CD14-positive monocyte (primary cell): ENCODE results near the gene FAM120B. TPM values are rescaled to one million over a fixed set of nuclear protein-coding genes. Genes with fewer than 3 reads are reported as not detected.

Experiments used
- DNase-seq, 3 donors: peaks; one replicate each; pipeline ENCODE4 v3.0.0-alpha.2; 2011 to 2022
- H2AFZ ChIP-seq: 2 replicates; pipeline ENCODE4 v1.6.0; 2012; ENCODE audit warnings: mild to moderate bottlenecking, low read depth, low read length, inconsistent platforms; ENCODE audit not compliant: insufficient read depth, poor library complexity, severe bottlenecking
- H3K27ac ChIP-seq, 2 donors: 1 replicate in 1 of 2; 2 replicates in 1 of 2; pipeline ENCODE4 v1.5.1; 2012 to 2013; ENCODE audit warnings: low read length in 2 of 2, control low read depth in 1 of 2, inconsistent platforms in 1 of 2, low read depth in 1 of 2, mild to moderate bottlenecking in 1 of 2
- H3K27me3 ChIP-seq, 2 donors: one replicate each; pipeline versions ENCODE4 v1.6.0 to v1.6.1; 2011 to 2013; ENCODE audit warnings: low read length in 2 of 2; ENCODE audit not compliant: control insufficient read depth in 2 of 2, insufficient read depth in 2 of 2
- H3K36me3 ChIP-seq, 2 donors: replicated peaks in 1 of 2; 1 replicate in 1 of 2; 2 replicates in 1 of 2; pipeline versions ENCODE4 v1.5.1 to v1.6.1; 2012 to 2013; ENCODE audit warnings: low read length in 2 of 2, control low read depth in 1 of 2, inconsistent platforms in 1 of 2, mild to moderate bottlenecking in 1 of 2; ENCODE audit not compliant: insufficient read depth in 2 of 2, control insufficient read depth in 1 of 2
- H3K4me1 ChIP-seq, 2 donors: 1 replicate in 1 of 2; 2 replicates in 1 of 2; pipeline versions ENCODE4 v1.5.1 to v1.6.1; 2012 to 2013; ENCODE audit warnings: low read length in 2 of 2, control low read depth in 1 of 2, inconsistent platforms in 1 of 2, mild to moderate bottlenecking in 1 of 2, moderate library complexity in 1 of 2; ENCODE audit not compliant: insufficient read depth in 2 of 2, control insufficient read depth in 1 of 2
- H3K4me2 ChIP-seq: replicated peaks from 2 replicates; pipeline ENCODE3; 2012; ENCODE audit warnings: low read length, moderate library complexity, mild to moderate bottlenecking; ENCODE audit not compliant: poor library complexity, severe bottlenecking; ENCODE audit errors: extremely low read depth
- H3K4me3 ChIP-seq, 3 experiments: fragments of 200-600 bp in 1 of 3; sonication (generic) in 1 of 3; replicated peaks in 1 of 3; 1 replicate in 2 of 3; 2 replicates in 1 of 3; pipeline ENCODE4 v1.5.1; 2011 to 2013; ENCODE audit warnings: low read length in 3 of 3, mild to moderate bottlenecking in 3 of 3, control low read depth in 2 of 3, low read depth in 2 of 3, inconsistent platforms in 1 of 3, moderate library complexity in 1 of 3
- H3K79me2 ChIP-seq: 2 replicates; pipeline ENCODE4 v1.6.0; 2012; ENCODE audit warnings: mild to moderate bottlenecking, control low read depth, inconsistent platforms, low read length, moderate library complexity; ENCODE audit not compliant: insufficient read depth
- H3K9ac ChIP-seq: 2 replicates; pipeline ENCODE4 v1.6.0; 2017; ENCODE audit warnings: low read length, mild to moderate bottlenecking; ENCODE audit not compliant: insufficient read depth, poor library complexity, severe bottlenecking
- H3K9me3 ChIP-seq, 2 donors: replicated peaks in 1 of 2; 1 replicate in 1 of 2; 2 replicates in 1 of 2; pipeline versions ENCODE4 v1.5.1 to v1.6.1; 2012 to 2013; ENCODE audit warnings: low read length in 2 of 2, control low read depth in 1 of 2; ENCODE audit not compliant: control insufficient read depth in 1 of 2, insufficient read depth in 1 of 2
- H4K20me1 ChIP-seq: 2 replicates; pipeline ENCODE4 v1.6.0; 2012; ENCODE audit warnings: mild to moderate bottlenecking, low read length, control low read depth, moderate library complexity; ENCODE audit not compliant: insufficient read depth
- H3K27ac Mint-ChIP-seq, 7 donors: one replicate each; pipeline ENCODE4 v1.8.0; 2020; ENCODE audit warnings: mild to moderate bottlenecking in 7 of 7, mixed read lengths in 7 of 7, moderate library complexity in 6 of 7, inconsistent platforms in 2 of 7
- H3K27me3 Mint-ChIP-seq, 3 donors: one replicate each; pipeline ENCODE4 v1.8.0; 2021 to 2022; ENCODE audit warnings: low read depth in 3 of 3, mild to moderate bottlenecking in 3 of 3, mixed read lengths in 3 of 3, moderate library complexity in 3 of 3, inconsistent platforms in 1 of 3
- H3K36me3 Mint-ChIP-seq, 2 donors: one replicate each; pipeline ENCODE4 v1.8.0; 2020; ENCODE audit warnings: mixed read lengths in 2 of 2, inconsistent platforms in 1 of 2, mild to moderate bottlenecking in 1 of 2
- H3K4me1 Mint-ChIP-seq: one replicate; pipeline ENCODE4 v1.8.0; 2020; ENCODE audit warnings: mild to moderate bottlenecking, mixed read lengths
- H3K4me3 Mint-ChIP-seq, 2 donors: one replicate each; pipeline ENCODE4 v1.8.0; 2020; ENCODE audit warnings: mild to moderate bottlenecking in 2 of 2, mixed read lengths in 2 of 2, moderate library complexity in 1 of 2
- H3K9me3 Mint-ChIP-seq, 7 donors: one replicate each; pipeline ENCODE4 v1.8.0; 2020 to 2022; ENCODE audit warnings: mixed read lengths in 7 of 7, mild to moderate bottlenecking in 6 of 7, moderate library complexity in 6 of 7, inconsistent platforms in 2 of 7
- CTCF ChIP-seq: fragments of 200-600 bp; IDR thresholded peaks from one replicate; pipeline ENCODE4 v1.8.0; 2022; ENCODE audit warnings: antibody characterized with exemption, mild to moderate bottlenecking
- WGBS: methylation state at CpG from one replicate; pipeline ENCODE4 v1.1.5; 2013; ENCODE audit warnings: missing lambda C conversion rate; ENCODE audit not compliant: insufficient coverage; 5-methylcytosine and 5-hydroxymethylcytosine counted together
- intact Hi-C, 2 donors: fragments of 100-400 bp; cut with micrococcal nuclease; formaldehyde crosslinking; loops; one replicate each; pipeline versions ENCODE4 v1.15.0 to v1.15.1; 2023
- polyA plus RNA-seq, 3 donors: library from polyadenylated mRNA; depleted of rRNA in 1 of 3; unstranded in 2 of 3; stranded (reverse) in 1 of 3; fragments of 300-500 nt in 2 of 3; fragments of >200 nt in 1 of 3; fragmentation: Illumina TruSeq in 2 of 3; gene quantifications; 1 replicate in 2 of 3; 2 replicates in 1 of 3; pipeline ENCODE4 v1.2.3, GENCODE V29; 2012 to 2021

The FAM120B gene
- polyA plus RNA-seq, 3 donors: 10.6 to 20.2 (median 11.2) TPM

GRCh38 chr6:170290296-170291128 lies 16.0 kb upstream of the FAM120B start, which contains the start of gene DLL1:
Gene DLL1, minus strand, starts transcription at chr6:170291078. Its CDS starts 939 bp downstream, at chr6:170290139.
- no peaks in the 10 kb centered on the region for H3K36me3 ChIP-seq
- DNase-seq: peak in 1 of 3 donors; percentile 39
- Mint-ChIP-seq H3K9me3 (peaks cover 0 to 40% (median 18%) of the 10 kb centered on the region in 7 donors), H3K27ac (peak within 1 kb of the TSS in 3 of 7 donors; percentile 33 to 75 (median 38)), H3K4me1 (peaks cover 46% of the 10 kb centered on the region), H3K4me3 (peak within 1 kb of the TSS; percentile 97 to 98), H3K36me3 (peaks cover 11 to 27% of the 10 kb centered on the region in 2 donors), H3K27me3 (peaks cover 84 to 99% (median 90%) of the 10 kb centered on the region in 3 donors)
- no peaks in the 10 kb centered on the region for H4K20me1 ChIP-seq
- peak within 1 kb of the TSS; percentile 89 for H3K4me2 ChIP-seq
- peak within 1 kb of the TSS; percentile 53 to 85 (median 53) for H3K4me3 ChIP-seq
- peak within 1 kb of the TSS; percentile 56 for H3K9ac ChIP-seq
- intact Hi-C loops: no loop called here
- TF ChIP-seq CTCF: no peak
- H3K27me3 ChIP-seq: peaks cover 64 to 93% of the 10 kb centered on the region in 2 donors
- H3K4me1 ChIP-seq: peaks cover 42 to 61% of the 10 kb centered on the region in 2 donors
- H3K9me3 ChIP-seq: peaks cover 0 to 55% of the 10 kb centered on the region in 2 donors
- H3K27ac ChIP-seq: no peak within 1 kb of the TSS
- WGBS: under 1% methylated on average over 69 of the region's 83 CpGs
- no peaks in the 10 kb centered on the region for H3K79me2 ChIP-seq
- H2AFZ ChIP-seq: peak within 1 kb of the TSS; percentile 64

GRCh38 chr6:170291271-170292110 lies 15.1 kb upstream of the FAM120B start:
- Histone ChIP-seq H2AFZ (peak overlapping the region; percentile 41), H3K9ac (no peak overlapping the region), H3K36me3 (no peaks in the 10 kb centered on the region), H3K4me3 (peak overlapping the region in 1 of 3 experiments; percentile 61), H3K4me1 (peaks cover 46 to 71% of the 10 kb centered on the region in 2 donors), H3K79me2 (no peaks in the 10 kb centered on the region), H3K9me3 (peaks cover 0 to 55% of the 10 kb centered on the region in 2 donors), H3K4me2 (peak overlapping the region; percentile 89), H3K27me3 (peaks cover 67 to 89% of the 10 kb centered on the region in 2 donors), H3K27ac (no peak overlapping the region), H4K20me1 (no peaks in the 10 kb centered on the region)
- Mint-ChIP-seq H3K27ac (peak overlapping the region in 1 of 7 donors; percentile 38), H3K27me3 (peaks cover 82 to 97% (median 88%) of the 10 kb centered on the region in 3 donors), H3K9me3 (peaks cover 0 to 44% (median 21%) of the 10 kb centered on the region in 7 donors), H3K36me3 (peaks cover 11 to 27% of the 10 kb centered on the region in 2 donors), H3K4me1 (peaks cover 47% of the 10 kb centered on the region), H3K4me3 (peak overlapping the region; percentile 77 to 87)
- peak in 1 of 3 donors; percentile 23 for DNase-seq
- WGBS: under 1% methylated on average over 69 of the region's 87 CpGs
- intact Hi-C loops: no loop called here
- TF ChIP-seq CTCF: no peak
